ENCODE results near the gene CHRM1.

Gene CHRM1

DNA sequence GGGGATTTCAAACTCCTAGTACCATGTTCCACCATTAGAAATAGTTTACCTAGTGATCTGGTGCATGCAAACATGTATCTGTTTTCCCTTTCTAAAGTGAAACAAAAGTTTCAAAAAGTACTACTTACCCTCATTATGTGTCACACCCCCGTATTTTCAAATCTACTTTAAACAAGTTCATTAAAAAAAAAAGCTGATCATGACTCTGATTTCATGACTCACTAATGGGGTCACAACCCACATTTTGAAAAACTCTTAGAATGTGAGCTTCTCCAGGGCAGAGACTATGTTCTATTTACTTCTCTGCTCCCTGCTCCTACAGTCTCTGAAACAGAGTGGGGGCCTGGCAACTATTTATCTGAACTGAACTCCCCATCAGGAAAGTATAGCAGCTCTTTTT lies 18.2 kb downstream of the CHRM1 start:
- DNase-seq = no peak

DNA sequence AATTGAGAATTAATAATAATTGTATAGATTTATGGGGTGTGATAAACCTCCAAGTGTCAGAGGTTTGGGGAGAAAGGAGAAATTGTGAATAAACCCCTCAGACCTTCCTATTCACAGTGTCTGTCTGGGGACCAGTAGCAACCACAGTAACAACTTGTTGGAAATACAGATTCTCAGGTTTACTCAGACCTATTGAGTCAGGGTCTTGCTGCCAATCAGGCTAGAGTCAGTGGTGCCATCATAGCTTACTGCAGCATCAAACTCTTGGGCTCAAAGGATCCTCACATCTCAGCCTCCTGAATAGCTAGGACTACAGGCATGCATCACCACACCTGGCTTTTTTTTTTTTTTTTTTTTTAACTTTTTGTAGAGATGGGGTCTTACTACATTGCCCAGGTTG lies 23.1 kb downstream of the CHRM1 start:
- DNase-seq = no peak

DNA sequence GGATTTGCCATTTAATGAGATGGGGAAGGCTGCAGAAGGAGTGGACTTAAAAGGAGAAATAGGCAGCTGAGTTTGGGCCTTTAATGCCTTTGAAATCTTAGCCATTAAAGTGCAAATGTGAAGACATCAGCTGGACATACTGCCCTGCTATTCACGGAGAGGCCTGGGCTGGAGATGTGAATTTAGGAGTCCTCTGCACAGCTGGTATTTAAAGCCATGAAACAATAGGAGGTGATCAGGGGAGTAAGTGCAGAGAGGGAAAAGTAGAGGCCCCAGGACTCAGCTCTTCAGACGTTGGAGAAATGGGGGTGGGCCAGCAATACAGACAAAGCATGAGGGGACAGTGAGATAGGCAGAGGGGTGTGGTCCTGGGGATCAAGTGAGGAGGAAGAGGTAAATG lies 23.9 kb downstream of the CHRM1 start:
- no peak for DNase-seq

DNA sequence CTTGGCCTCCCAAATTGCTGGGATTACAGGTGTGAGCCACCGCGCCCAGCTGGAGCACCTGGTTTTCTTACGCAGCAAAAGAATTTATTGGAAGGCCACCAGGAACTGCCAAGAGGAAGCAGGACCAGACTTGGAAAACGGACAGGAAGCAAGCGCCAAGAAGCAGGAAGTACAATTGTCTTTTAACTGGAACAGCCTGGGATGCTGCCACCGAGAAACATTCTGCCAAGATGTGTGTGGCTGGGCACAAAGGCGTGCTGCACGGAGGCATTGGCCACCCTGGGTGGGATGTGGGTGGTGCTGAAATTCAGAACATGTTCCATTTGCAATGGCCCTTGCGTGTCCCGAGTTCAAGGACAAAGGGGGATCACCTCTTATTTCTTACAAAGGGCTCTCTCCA lies 25.1 kb downstream of the CHRM1 start:
- no peak for DNase-seq

DNA sequence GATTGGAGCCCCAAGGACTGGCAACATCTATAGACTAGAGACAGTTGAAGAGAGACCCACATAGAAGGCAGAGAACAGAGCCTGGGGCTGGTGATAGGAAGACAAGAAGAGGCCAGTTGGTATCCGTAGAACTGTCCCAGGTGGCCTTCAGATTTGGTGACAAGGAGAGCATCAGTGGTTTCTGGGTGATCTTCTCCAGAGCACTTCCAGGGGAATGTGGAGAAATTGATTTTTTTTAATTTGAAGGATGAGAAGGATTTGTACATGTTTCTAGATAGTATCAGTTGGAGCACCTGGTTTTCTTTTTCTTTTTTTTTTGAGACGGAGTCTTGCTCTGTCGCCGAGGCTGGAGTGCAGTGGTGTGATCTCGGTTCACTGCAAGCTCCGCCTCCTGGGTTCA lies 25.7 kb downstream of the CHRM1 start:
- DNase-seq = no peak

DNA sequence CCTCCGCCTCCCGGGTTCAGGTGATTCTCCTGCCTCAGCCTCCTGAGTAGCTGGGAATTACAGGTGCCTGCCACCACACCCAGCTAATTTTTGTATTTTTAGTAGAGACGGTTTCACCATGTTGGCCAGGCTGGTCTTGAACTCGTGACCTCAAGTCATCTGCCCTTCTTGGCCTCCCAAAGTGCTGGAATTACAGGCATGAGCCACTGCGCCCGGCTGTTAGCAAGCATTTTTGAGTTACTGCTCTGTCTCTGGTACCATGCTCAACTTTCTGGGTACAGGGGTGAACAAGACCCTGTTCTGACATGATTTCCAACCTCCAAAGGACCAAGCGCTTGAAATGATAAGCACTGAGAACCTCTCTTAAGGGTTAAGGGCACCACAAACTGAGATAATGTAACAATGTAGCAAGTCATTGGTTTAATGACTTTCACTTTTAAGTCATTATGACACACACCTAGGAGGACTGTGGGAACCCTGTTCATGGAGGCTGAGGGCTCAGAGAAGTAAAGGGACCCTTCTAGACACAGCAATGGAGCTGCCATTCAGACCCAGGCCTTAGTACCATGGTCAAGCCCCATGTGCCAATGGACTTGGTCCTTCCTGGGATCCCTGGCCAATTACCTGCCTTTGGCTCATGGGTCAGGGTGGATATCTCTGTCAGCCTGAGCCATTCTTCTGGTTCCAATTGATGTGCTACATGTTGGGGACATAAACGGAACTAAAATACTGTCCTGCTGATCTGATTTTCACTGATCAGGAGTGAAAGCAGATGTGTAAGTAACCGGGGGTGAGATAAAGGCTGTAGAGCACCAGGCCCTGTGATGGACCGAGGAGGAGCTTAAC lies 28.9 kb downstream of the CHRM1 start:
- no peak for DNase-seq

DNA sequence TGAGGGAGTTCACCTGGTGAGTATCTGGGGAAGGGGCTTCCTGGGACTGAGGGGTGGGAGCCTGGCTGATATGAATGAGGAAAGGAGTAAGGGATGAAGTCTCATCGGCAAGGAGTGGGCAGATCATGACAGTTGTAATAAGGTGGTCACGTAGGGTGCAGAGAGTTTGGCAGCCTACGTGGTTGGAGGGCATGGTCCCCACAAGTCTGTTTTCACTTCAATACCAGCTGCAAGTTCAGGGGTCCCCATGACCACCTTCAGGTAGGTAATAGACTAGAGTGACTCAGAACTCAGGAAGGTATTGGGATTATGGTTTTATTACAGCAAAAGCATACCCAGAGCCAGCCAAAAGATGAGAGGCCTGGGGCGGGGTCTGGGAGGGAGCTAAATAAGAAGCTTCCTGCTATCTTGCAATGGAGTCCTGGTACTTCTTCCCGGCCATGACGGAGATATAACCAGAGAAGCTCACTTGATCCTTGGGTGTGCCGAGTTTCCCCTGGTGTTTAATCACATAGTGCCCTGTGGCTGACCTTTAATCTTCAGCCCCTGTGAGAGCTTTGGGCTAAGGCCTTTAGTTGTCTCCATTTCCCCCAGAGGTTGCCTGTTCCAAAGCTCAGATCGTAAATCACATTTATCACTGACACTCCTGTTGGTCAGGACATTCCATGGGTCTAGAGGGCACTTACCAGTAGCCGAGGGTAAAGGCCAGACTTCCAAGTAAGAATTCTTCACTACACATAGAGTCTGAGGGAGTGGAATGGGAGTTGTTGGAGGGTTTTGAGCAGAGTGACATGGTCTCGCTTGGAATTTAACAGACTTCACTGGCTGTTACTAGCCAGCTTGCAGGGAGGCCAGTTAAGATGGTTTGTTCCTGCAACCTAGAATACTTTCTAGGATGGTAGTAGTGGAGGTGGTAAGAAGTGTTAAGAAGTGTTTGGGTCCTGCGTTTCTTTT lies 31.4 kb downstream of the CHRM1 start:
- no peak for DNase-seq

DNA sequence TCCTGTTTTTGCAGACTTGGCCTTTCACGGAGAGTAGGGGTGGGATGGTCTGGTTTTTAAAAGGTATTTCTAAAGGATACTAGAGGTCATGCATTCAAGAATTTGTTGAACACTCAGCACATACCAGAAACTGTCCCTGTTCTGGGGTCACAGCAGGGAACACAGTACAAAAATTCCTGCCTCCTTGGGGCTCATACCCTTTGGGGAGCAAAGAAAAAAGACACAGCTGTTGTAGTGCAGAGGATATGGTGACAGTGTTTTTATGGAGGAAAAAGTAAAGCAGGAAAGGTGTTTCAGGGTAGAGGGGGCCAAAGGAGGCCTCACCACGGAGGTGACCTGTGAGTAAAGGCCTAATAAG lies 32.1 kb downstream of the CHRM1 start:
- no peak for DNase-seq

DNA sequence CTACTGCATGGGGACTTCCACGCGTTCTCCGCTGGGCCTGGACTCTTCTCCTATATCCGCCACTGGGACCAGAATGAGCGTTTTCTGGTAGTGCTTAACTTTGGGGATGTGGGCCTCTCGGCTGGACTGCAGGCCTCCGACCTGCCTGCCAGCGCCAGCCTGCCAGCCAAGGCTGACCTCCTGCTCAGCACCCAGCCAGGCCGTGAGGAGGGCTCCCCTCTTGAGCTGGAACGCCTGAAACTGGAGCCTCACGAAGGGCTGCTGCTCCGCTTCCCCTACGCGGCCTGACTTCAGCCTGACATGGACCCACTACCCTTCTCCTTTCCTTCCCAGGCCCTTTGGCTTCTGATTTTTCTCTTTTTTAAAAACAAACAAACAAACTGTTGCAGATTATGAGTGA lies 32.8 kb downstream of the CHRM1 start:
- no peak for DNase-seq

DNA sequence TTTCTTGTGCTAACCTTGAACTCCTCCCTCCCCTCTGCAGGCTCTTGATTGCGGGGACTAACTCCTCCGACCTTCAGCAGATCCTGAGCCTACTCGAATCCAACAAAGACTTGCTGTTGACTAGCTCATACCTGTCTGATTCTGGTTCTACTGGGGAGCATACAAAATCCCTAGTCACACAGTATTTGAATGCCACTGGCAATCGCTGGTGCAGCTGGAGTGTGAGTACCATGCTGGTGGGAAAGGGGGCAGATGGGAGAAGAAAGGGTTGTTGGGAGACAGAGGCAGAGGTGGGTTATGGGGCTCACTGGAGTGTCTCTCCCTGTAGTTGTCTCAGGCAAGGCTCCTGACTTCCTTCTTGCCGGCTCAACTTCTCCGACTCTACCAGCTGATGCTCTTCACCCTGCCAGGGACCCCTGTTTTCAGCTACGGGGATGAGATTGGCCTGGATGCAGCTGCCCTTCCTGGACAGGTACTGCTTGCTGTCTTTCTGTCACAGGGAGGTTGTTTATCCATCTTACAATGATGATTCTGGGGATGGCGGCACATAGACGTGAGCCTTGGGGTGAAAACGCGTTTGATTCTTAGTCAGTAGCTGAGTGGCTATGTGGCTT lies 35.9 kb downstream of the CHRM1 start:
- no peak for DNase-seq

DNA sequence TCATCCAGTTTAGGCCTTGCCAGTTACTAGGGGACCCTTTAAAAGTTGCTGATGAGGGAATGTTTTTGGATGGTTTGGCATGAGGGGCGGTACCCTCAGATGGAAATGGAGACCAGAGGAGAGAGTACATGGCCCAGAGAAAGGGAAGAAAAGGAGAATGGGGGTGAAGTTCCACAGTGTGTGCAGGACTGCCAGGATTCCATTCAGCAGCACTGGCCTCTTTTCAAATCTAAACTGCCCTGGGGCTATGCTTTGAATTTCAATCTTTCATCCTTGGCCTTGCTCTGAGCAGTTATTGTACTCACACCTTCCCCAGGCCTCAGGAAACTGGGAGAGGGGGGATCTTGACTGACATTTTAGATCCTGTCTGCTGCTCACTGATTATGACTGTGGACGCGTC lies 37.5 kb downstream of the CHRM1 start:
- no peak for DNase-seq

DNA sequence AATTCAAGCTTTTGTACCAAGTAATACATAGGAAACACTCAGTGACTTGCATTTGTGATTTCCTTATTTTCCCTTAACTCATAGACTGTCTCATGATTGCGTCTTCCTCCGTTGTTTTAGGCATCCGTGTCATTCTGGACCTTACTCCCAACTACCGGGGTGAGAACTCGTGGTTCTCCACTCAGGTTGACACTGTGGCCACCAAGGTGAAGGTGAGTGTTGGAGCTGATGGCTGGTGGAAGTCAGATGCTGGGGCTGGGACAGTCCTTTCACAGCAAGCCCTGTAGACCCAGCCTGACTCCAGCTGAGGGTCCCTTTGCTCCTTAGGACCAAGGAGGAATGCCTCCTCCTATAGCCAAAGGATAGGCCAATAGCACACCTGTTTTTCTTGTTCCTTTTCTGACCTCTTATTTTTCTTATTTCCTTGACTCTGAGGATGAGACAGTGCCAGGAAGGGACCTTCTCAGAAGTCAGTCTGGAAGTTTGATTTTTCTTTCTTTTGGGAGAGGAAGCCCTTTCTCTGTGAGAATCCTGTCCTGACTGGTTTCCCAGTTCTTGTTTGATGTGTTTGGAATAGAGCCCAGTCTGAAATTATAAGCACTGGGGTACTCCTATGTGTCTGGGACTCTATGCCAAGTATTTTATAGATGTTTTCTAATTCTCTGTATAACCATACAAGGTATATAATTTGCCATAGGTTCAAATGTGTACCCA lies 38.2 kb downstream of the CHRM1 start:
- no peak for DNase-seq

DNA sequence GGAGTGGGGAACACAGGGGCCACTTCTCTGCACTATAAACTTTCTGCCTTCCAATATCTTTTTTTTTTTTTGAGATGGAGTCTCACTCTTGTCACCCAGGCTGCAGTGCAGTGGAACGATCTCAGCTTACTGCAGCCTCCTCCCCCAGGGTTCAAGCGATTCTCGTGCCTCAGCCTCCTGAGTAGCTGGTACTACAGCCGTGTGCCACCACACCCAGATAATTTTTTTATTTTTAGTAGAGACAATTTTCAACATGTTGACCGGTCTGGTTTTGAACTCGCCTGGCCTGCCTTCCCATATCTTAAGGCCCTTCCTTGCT lies 38.8 kb downstream of the CHRM1 start:
- no peak for DNase-seq

DNA sequence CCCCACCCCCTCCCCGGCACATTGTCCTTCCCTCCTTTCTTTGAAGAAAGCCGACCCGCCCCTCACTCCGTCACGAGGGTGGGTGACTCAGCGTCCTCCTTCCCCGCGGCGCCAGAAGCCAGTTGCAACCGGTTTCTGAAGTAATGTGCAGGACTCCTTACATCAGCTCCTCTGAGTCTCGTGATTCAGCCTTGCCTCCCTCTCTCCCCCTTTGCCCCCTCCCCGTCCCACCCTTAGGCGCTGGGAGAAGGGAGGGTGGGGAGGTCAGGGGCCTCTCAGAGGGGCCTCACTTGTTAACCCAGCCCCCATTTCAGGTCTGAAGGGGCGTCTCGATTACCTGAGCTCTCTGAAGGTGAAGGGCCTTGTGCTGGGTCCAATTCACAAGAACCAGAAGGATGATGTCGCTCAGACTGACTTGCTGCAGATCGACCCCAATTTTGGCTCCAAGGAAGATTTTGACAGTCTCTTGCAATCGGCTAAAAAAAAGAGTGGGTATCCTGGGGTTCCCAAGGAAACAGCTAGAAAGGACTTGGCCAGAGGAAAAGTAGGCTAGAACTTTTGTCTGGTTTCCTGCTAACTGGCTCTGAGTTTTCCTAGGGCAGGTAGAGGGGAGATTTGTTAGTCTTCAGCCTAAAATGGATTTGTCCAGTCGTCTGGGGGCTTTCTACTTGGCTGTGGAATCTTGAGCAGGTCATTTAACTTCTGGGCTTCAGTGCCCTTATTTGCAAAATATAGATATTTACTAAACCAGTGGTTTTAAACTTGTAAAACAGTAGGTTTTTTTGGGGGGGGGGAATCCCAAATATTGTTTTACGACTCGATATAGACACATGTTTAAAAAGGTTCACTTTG lies 39.4 kb downstream of the CHRM1 start:
- DNase-seq = peak in 1 of 2 experiments; percentile 56

DNA sequence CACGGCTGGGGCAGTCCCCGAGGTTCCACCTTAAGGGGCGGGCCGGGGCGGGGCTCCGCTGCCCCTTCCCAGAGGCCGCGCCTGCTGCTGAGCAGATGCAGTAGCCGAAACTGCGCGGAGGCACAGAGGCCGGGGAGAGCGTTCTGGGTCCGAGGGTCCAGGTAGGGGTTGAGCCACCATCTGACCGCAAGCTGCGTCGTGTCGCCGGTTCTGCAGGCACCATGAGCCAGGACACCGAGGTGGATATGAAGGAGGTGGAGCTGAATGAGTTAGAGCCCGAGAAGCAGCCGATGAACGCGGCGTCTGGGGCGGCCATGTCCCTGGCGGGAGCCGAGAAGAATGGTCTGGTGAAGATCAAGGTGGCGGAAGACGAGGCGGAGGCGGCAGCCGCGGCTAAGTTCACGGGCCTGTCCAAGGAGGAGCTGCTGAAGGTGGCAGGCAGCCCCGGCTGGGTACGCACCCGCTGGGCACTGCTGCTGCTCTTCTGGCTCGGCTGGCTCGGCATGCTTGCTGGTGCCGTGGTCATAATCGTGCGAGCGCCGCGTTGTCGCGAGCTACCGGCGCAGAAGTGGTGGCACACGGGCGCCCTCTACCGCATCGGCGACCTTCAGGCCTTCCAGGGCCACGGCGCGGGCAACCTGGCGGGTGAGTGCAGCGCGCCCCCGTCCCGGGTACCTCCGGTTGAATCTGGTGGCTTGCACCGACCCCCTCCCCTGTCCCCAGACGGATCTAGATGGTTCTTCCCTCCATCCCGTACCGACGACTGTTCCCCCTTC lies 40.2 kb downstream of the CHRM1 start, which contains the start of gene SLC3A2:
Gene SLC3A2 (plus strand): TSS at position 94 of the 776 bp plus-strand sequence. CDS start 128 bp downstream, at position 222.
- peak; percentile 42 to 72 for DNase-seq

DNA sequence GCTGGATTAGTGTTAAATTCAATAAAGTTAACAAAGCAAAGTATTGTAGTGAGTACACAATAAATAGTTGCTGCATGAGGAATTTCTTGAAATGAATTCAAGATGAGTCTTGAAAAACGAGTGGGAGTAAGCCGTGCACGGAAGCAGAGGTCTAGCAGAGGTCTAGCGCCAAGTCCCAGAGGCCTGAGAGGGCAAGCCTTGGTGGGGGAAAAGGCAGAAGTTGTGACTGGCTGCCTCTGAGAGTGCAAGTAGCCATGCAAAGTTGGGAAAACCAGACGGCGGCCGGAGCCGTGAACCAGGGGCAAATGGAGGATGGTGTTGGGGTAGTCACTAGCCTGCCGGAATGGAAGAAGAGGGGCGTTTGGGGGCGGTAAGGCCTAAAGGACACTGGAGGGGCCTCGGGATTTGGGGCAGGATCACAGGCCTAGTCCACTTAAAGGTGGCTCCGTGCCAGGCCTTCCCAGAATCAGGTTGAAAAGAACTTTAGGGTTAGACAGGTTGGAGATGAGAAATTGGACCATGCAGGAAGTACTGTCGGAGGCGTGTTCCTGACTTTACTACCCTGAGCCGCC lies 40.8 kb downstream of the CHRM1 start:
- DNase-seq = no peak

DNA sequence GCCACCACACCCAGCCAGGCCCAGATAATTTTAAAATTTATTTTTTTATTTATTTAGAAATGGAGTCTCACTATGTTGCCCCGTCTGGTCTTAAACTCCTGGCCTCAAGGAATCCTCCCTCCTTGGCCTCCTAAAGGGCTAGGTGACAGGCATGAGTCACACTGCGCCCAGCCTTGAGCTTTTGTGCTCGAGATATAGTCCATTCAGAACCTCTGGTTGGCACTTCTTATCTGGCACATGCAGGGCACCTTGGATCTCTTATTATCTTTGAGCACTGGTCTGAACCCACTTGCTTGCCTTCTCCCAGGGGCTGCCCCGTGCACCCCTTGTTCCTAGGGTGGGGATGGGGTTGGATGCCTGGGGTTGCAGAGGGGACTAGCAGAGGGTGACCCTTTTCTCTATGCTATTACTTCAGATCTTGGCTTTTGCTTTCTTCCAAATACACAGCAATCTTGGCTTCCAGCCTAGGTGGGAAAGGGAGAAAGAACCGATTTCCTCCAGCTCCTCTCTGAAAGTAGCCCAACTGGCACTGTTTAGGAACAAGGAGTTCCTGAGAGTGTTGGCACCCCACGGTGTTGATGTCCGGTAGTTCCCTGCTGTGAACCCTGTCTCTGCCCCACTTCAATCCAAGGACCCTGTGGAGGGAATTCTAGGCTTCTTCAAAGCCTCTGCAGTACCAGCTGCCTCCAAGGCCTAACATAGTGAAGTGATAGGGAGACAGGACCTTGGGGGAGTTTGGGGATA lies 41.8 kb downstream of the CHRM1 start:
- no peak for DNase-seq

DNA sequence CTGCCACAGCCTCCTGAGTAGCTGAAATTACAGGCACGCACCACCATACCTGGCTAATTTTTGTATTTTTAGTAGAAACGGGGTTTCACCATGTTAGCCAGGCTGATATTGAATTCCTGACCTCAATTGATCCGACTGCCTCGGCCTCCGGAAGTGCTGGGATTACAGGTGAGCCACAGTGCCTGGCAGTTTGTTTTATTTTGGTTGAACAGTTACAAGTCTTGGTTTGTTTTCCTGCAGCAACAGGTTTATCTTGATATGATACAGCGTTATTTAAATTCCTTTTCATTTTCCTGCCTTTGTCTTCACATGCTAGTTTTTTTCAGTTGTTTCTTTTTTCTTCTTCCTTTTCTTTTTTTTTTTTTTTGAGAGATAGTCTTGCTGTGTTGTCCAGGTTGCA lies 44.5 kb downstream of the CHRM1 start:
- no peak for DNase-seq

DNA sequence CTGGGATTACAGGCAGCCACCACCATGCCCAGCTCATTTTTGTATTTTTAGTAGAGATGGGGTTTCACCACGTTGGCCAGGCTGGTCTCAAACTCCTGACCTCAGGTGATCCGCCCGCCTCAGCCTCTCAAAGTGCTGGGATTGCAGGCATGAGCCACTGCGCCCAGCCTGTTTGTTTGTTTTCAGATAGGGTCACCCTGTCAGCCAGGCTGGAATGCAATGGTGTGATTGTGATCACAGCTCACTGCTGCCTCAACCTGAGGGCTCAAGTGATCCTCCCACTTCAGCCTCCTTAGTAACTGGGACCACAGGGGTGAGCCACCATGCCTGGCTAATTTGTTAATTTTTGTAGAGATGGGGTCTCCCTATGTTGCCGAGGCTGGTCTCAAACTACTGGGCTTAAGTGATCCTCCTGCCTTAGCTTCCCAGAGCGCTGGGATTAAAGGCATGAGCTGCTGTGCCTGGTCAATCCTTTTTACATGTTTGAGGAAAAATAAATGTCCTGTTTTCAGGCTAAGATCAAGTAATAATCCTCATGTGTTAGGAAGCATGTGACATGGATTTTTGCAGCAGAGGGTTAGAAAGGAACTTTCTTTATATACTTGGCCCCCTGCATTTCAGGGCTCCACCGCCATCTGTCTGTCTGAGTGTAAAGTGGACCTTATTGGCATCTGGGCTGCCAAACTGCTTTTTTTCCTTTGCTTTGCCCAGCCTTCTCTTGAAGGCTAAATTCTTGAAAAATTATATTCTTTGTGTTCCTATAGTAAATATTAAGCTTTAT lies 45.3 kb downstream of the CHRM1 start:
- DNase-seq = peak in 1 of 2 experiments; percentile 51
